ENCODE results near the gene CSNK2A2. TPM values are rescaled to one million over a fixed set of nuclear protein-coding genes. Genes with fewer than 3 reads are reported as not detected.
A peak's percentile ranks its signal among the peaks of the same experiment; 100 is the strongest.

CSNK2A2 gene
- total and polyA plus RNA-seq, 9 of the 15 experiments (the other 6 are each of a cell fraction or from before 2014, with no cell fraction given), result 20.8 to 109 (median 44.7) TPM

DNA sequence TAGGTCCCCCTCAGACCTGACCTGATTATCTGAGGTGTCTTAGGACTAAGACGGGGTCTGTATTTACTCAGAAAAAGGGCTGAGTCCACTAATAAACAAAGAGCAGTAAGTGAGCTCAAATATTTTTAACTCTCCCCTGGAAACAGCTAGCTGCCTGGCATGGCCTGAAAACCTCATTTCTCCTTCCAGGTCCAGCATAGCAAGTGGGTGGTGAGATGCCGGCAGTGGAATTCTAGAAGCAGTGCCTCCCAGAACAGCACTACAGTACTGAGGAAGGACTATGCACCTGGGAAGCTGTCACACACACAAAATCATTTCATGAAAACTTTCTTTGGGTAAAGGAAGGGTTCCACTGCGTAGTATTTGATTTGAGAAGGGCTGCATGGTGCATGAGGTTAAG, 39.2 kb downstream of the CSNK2A2 start:
- peak; percentile 29; the same call in 1 of the 2 replicates for TF ChIP-seq POLR2A (conservative IDR thresholded peaks at IDR 0.05)
- TF ChIP-seq POLR2H (tag; IDR thresholded peaks at IDR 0.05; ENCODE audit: low read depth), result no peak
- in situ Hi-C loops (cut with MboI) (no loop called here), intact Hi-C loops (cut with micrococcal nuclease) (no loop called here)
- FAIRE-seq (no peak), DNase-seq (ENCODE audit: extremely low read depth in 1 of 4, low spot score in 3 of 4) (no peak), ATAC-seq (no peak)
- H4K20me1 ChIP-seq (replicated peaks; ENCODE audit: control insufficient read depth, insufficient read depth, low read length), result no peaks in the 10 kb centered on the region
- H3K4me3 ChIP-seq, result no peak overlapping the region
- BruUV-seq (replicated peaks), result no TSS peak
- 68% methylated on average over 3 of the region's 3 CpGs for WGBS (ENCODE audit: insufficient coverage, low coverage, missing lambda C conversion rate)
- no peaks in the 10 kb centered on the region for H3K79me2 ChIP-seq (ENCODE audit: control insufficient read depth, insufficient read depth, low read length)
- no peak overlapping the region for H2AFZ ChIP-seq (ENCODE audit: low read depth, low read length)
- no peaks in the 10 kb centered on the region for H3K9me1 ChIP-seq (ENCODE audit: control insufficient read depth, insufficient read depth, low read length)
- H3K27me3 ChIP-seq (ENCODE audit: control insufficient read depth in 2 of 2, insufficient read depth in 2 of 2, low read length in 2 of 2), result no peaks in the 10 kb centered on the region
- ChIA-PET CTCF (ENCODE audit: low intra/inter-chr PET ratio) (no interaction called here), POLR2A (interaction anchor here (1.1 to 1.3 kb wide), 2 partner anchors 29 to 107 kb away, joined by 3 to 4 read pairs; partner anchors contain the start of gene CFAP20)
- H3K27ac ChIP-seq (ENCODE audit: extremely low read depth, low read depth, low read length), result no peak overlapping the region
- no peak overlapping the region for H3K4me2 ChIP-seq (ENCODE audit: insufficient read depth, low read length)
- H3K36me3 ChIP-seq (ENCODE audit: control insufficient read depth, insufficient read depth, low read length), result peaks cover 41% of the 10 kb centered on the region
- no peak overlapping the region for H3K9ac ChIP-seq (ENCODE audit: insufficient read depth in 1 of 2, low read depth in 2 of 2, low read length in 2 of 2)
- no peaks in the 10 kb centered on the region for H3K4me1 ChIP-seq (replicated peaks in 1 of 2; ENCODE audit: control insufficient read depth in 2 of 2, insufficient read depth in 2 of 2, low read length in 2 of 2)
- no peaks in the 10 kb centered on the region for H3K9me3 ChIP-seq (replicated peaks; ENCODE audit: control insufficient read depth, insufficient read depth, low read depth, low read length)

- WGBS (ENCODE audit: insufficient coverage, low coverage, missing lambda C conversion rate), result 82% methylated on average over 28 of the region's 29 CpGs
- Histone ChIP-seq H3K27me3 (ENCODE audit: control insufficient read depth in 2 of 2, insufficient read depth in 2 of 2, low read length in 2 of 2) (no peaks in the 10 kb centered on the region), H3K4me3 (no peak overlapping the region), H3K27ac (ENCODE audit: extremely low read depth, low read depth, low read length) (no peak overlapping the region), H4K20me1 (replicated peaks; ENCODE audit: control insufficient read depth, insufficient read depth, low read length) (no peaks in the 10 kb centered on the region), H3K79me2 (ENCODE audit: control insufficient read depth, insufficient read depth, low read length) (no peaks in the 10 kb centered on the region), H2AFZ (ENCODE audit: low read depth, low read length) (no peak overlapping the region), H3K9me1 (ENCODE audit: control insufficient read depth, insufficient read depth, low read length) (no peaks in the 10 kb centered on the region), H3K4me2 (ENCODE audit: insufficient read depth, low read length) (no peak overlapping the region), H3K4me1 (replicated peaks in 1 of 2; ENCODE audit: control insufficient read depth in 2 of 2, insufficient read depth in 2 of 2, low read length in 2 of 2) (no peaks in the 10 kb centered on the region), H3K9me3 (replicated peaks; ENCODE audit: control insufficient read depth, insufficient read depth, low read depth, low read length) (no peaks in the 10 kb centered on the region), H3K9ac (ENCODE audit: insufficient read depth in 1 of 2, low read depth in 2 of 2, low read length in 2 of 2) (no peak overlapping the region), H3K36me3 (ENCODE audit: control insufficient read depth, insufficient read depth, low read length) (peaks cover 34% of the 10 kb centered on the region)
- no TSS peak for BruUV-seq (replicated peaks)
- peak; percentile 55; the same call in 1 of the 2 replicates for TF ChIP-seq POLR2AphosphoS2 (IDR thresholded peaks at IDR 0.05; ENCODE audit: low read length)
- no peak for TF ChIP-seq RFX5 (IDR thresholded peaks at IDR 0.05; ENCODE audit: low read depth, low read length)
- 0 out of 2 replicates have a peak, but pooled peaks have one; percentile 3 for TF ChIP-seq POLR2AphosphoS5 (IDR thresholded peaks at IDR 0.05; ENCODE audit: control insufficient read depth, insufficient read depth, low read depth, low read length)
- 0 out of 2 replicates have a peak, but pooled peaks have one; percentile 18 for TF ChIP-seq POLR2G (IDR thresholded peaks at IDR 0.05; ENCODE audit: low read depth, low read length)
- intact Hi-C loops (cut with micrococcal nuclease), result no loop called here
- in situ Hi-C loops (cut with MboI), result no loop called here
- ATAC-seq (no peak), DNase-seq (ENCODE audit: extremely low read depth in 1 of 4, low spot score in 3 of 4) (no peak), FAIRE-seq (no peak)
- ChIA-PET POLR2A (interaction anchor here (0.7 to 1.1 kb wide), 2 partner anchors 11 to 108 kb away, joined by 3 read pairs; no protein-coding TSS in a partner anchor), CTCF (ENCODE audit: low intra/inter-chr PET ratio) (no interaction called here)
Observed at GRCh38 chr16:58157951-58158540, 39.9 kb downstream of the CSNK2A2 start.

Measured in K562 (cell line).